MM.1S (cell line): ENCODE data around the gene CEP164.

ENCODE experiments used
- CTCF ChIP-seq: fragments of 300-600 bp; sonication (generic); IDR thresholded peaks from 2 replicates; pipeline ENCODE4 v1.5.1; 2016; ENCODE audit warnings: antibody characterized with exemption, low read length, mixed read lengths
- EZH2 ChIP-seq: fragments of 300-600 bp; sonication (generic); optimal IDR thresholded peaks from 2 replicates; pipeline ENCODE3; 2017; ENCODE audit warnings: low read depth, mild to moderate bottlenecking, antibody characterized with exemption, low read length, mixed read lengths

GRCh38 chr11:117366875-117367274 lies 39.2 kb downstream of the CEP164 start:
- TF ChIP-seq EZH2 (no peak), CTCF (no peak)
